Stomach (tissue), 9 donors: ENCODE results near the gene PDLIM4. TPM values are rescaled to one million over a fixed set of nuclear protein-coding genes. Genes with fewer than 3 reads are reported as not detected.

ENCODE experiments used
- DNase-seq, 2 donors: peaks; one replicate each; pipeline versions ENCODE4 v3.0.0 to v3.0.0-alpha.2; 2013 to 2019
- H3K27ac ChIP-seq, 5 donors: fragments of 200-600 bp in 4 of 5; sonication (generic) in 4 of 5; one replicate each; pipeline ENCODE4 v1.5.1; 2013 to 2019; ENCODE audit warnings: mild to moderate bottlenecking in 1 of 5, moderate library complexity in 1 of 5
- H3K27me3 ChIP-seq, 3 donors: fragments of 200-600 bp; sonication (generic); one replicate each; pipeline ENCODE4 v1.5.1; 2017 to 2019; ENCODE audit warnings: mixed run types in 1 of 3
- H3K36me3 ChIP-seq, 4 donors: fragments of 200-600 bp; sonication (generic); 1 replicate in 3 of 4; 2 replicates in 1 of 4; pipeline ENCODE4 v1.5.1; 2016 to 2019
- H3K4me1 ChIP-seq, 4 donors: fragments of 200-600 bp; sonication (generic); one replicate each; pipeline ENCODE4 v1.5.1; 2016 to 2019
- H3K4me3 ChIP-seq, 4 donors: fragments of 200-600 bp; sonication (generic) in 3 of 4; one replicate each; pipeline ENCODE4 v1.5.1; 2016 to 2019; ENCODE audit warnings: mild to moderate bottlenecking in 1 of 4
- H3K9me3 ChIP-seq, 4 donors: fragments of 200-600 bp; sonication (generic); one replicate each; pipeline ENCODE4 v1.5.1; 2016 to 2019
- EP300 ChIP-seq: sonication (generic); formaldehyde crosslinking; IDR thresholded peaks from one replicate; pipeline ENCODE4 v1.6.1; 2017; ENCODE audit warnings: antibody characterized with exemption
- POLR2A ChIP-seq, 4 donors: fragments of 450-650 bp; IDR thresholded peaks; one replicate each; pipeline ENCODE4 v1.6.1; 2016; ENCODE audit warnings: antibody characterized with exemption in 4 of 4, control low read depth in 2 of 4, mild to moderate bottlenecking in 1 of 4, moderate library complexity in 1 of 4
- POLR2AphosphoS5 ChIP-seq, 3 donors: sonication (generic); formaldehyde crosslinking; IDR thresholded peaks; one replicate each; pipeline ENCODE4 v1.6.1; 2016; ENCODE audit warnings: antibody characterized with exemption in 3 of 3
- WGBS, 5 donors: extraction: QIAGEN DNeasy Blood & Tissue Kit in 3 of 5; methylation state at CpG; one replicate each; pipeline versions ENCODE4 v1.1.5 to v1.1.7; 2013 to 2018; 5-methylcytosine and 5-hydroxymethylcytosine counted together
- intact Hi-C: fragments of 100-400 bp; cut with DNase I; formaldehyde crosslinking; loops from one replicate; pipeline ENCODE4 v1.15.1; 2023; ENCODE audit warnings: low total_unique reads
- polyA plus RNA-seq, 3 donors: library from polyadenylated mRNA; stranded (reverse); fragments of 200-250 nt; gene quantifications; one replicate each; pipeline ENCODE4 v1.2.3, GENCODE V29; 2013
- total RNA-seq, 5 donors: library from RNA; depleted of rRNA; stranded (reverse); fragments of >200 nt; gene quantifications; one replicate each; pipeline versions ENCODE4 v1.1.0 to v1.2.3, GENCODE V29; 2014 to 2016
- TF ChIP-seq, protein P1 (sequence below), 7 experiments: fragments of 450-650 bp in 4 of 7; fragments of 200-600 bp in 3 of 7; sonication (generic) in 3 of 7; IDR thresholded peaks; one replicate each; pipeline ENCODE4 v1.5.1; 2016 to 2019; ENCODE audit warnings: antibody characterized with exemption in 7 of 7, control low read depth in 2 of 7, mild to moderate bottlenecking in 1 of 7
- donor health status: healthy with polysubstance abuse.
- donor health status: Bipolar disorder and iron deficiency.
- donor health status: healthy.

Gene PDLIM4
- total and polyA plus RNA-seq, 8 donors: 11.2 to 52.4 (median 17.0) TPM; not detected in 1

DNA sequence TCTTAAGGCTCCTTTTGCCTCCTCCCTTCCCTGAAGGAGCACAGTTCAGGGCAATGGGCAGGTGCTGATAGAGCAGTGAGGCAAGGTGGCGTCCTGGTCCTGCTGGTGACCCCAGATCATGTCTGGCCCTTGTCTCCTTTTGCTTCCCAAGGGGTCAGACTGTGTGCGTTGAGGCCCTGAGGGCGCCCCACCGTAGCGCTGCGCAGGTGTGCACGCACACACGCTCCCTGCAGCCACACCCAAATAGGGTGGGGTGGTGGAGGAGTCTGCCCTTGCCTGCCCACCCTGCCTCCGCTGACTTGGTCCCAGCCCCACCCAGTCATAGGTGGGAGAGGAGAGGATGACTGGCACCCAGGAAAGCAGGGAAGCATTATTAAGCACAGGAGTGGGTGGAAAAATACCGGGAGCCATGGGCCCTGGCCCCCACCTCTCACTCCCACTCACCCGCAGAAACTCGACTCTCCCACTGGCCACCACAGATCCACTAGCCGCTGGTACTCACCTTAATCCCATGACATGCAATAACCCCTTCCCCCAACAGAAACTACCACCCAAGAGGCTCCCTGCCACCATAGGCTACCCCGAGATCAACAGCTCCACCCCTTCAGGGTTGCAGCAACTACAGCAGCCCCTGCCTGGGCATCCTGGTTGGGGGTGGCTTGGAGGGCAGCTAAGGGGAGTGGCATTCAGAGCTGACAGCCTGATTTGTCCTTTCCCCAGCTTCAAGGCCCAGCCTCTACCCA lies 16.7 kb downstream of the PDLIM4 start:
- Histone ChIP-seq H3K4me1 (peaks cover 0 to 31% (median 16%) of the 10 kb centered on the region in 4 donors), H3K9me3 (no peaks in the 10 kb centered on the region), H3K4me3 (no peak overlapping the region), H3K36me3 (peaks cover 0 to 24% (median 15%) of the 10 kb centered on the region in 4 donors), H3K27me3 (no peaks in the 10 kb centered on the region), H3K27ac (peak overlapping the region in 2 of 5 donors; percentile 3 to 61)
- TF ChIP-seq EP300: no peak
- TF ChIP-seq, protein P1, sequence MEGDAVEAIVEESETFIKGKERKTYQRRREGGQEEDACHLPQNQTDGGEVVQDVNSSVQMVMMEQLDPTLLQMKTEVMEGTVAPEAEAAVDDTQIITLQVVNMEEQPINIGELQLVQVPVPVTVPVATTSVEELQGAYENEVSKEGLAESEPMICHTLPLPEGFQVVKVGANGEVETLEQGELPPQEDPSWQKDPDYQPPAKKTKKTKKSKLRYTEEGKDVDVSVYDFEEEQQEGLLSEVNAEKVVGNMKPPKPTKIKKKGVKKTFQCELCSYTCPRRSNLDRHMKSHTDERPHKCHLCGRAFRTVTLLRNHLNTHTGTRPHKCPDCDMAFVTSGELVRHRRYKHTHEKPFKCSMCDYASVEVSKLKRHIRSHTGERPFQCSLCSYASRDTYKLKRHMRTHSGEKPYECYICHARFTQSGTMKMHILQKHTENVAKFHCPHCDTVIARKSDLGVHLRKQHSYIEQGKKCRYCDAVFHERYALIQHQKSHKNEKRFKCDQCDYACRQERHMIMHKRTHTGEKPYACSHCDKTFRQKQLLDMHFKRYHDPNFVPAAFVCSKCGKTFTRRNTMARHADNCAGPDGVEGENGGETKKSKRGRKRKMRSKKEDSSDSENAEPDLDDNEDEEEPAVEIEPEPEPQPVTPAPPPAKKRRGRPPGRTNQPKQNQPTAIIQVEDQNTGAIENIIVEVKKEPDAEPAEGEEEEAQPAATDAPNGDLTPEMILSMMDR (IDR thresholded peaks at IDR 0.05): no peak
- TF ChIP-seq POLR2A (IDR thresholded peaks at IDR 0.05): no peak
- TF ChIP-seq POLR2AphosphoS5 (IDR thresholded peaks at IDR 0.05): no peak
- intact Hi-C loops: no loop called here
- peak; percentile 14 to 79 for DNase-seq
- WGBS, 5 donors: 65 to 86% (median 70%) methylated on average over 5 to 14 of the region's 14 CpGs

GRCh38 chr5:132275367-132276220 lies 18.1 kb downstream of the PDLIM4 start:
- Histone ChIP-seq H3K27me3 (no peaks in the 10 kb centered on the region), H3K27ac (no peak overlapping the region), H3K36me3 (peaks cover 0 to 20% (median 13%) of the 10 kb centered on the region in 4 donors), H3K4me3 (no peak overlapping the region), H3K9me3 (no peaks in the 10 kb centered on the region), H3K4me1 (peaks cover 0 to 21% (median 10%) of the 10 kb centered on the region in 4 donors)
- no peak for TF ChIP-seq EP300
- no peak for TF ChIP-seq POLR2A (IDR thresholded peaks at IDR 0.05)
- TF ChIP-seq, protein P1 (IDR thresholded peaks at IDR 0.05): no peak
- no peak for TF ChIP-seq POLR2AphosphoS5 (IDR thresholded peaks at IDR 0.05)
- WGBS, 5 donors: 80 to 89% (median 85%) methylated on average over 5 of the region's 5 CpGs
- intact Hi-C loops: no loop called here
- peak in 1 of 2 donors; percentile 4 for DNase-seq

- Histone ChIP-seq H3K27ac (no peak overlapping the region), H3K9me3 (no peaks in the 10 kb centered on the region), H3K27me3 (no peaks in the 10 kb centered on the region), H3K4me1 (peaks cover 0 to 21% (median 8%) of the 10 kb centered on the region in 4 donors), H3K36me3 (peaks cover 0 to 3% (median under 1%) of the 10 kb centered on the region in 4 donors), H3K4me3 (no peak overlapping the region)
- intact Hi-C loops: no loop called here
- WGBS, 5 donors: 70 to 86% (median 74%) methylated on average over 6 of the region's 6 CpGs
- DNase-seq: no peak
- TF ChIP-seq EP300: no peak
- TF ChIP-seq, protein P1 (IDR thresholded peaks at IDR 0.05): no peak
- no peak for TF ChIP-seq POLR2A (IDR thresholded peaks at IDR 0.05)
These were observed 19.8 kb downstream of the PDLIM4 start for GRCh38 chr5:132277256-132277655.

DNA sequence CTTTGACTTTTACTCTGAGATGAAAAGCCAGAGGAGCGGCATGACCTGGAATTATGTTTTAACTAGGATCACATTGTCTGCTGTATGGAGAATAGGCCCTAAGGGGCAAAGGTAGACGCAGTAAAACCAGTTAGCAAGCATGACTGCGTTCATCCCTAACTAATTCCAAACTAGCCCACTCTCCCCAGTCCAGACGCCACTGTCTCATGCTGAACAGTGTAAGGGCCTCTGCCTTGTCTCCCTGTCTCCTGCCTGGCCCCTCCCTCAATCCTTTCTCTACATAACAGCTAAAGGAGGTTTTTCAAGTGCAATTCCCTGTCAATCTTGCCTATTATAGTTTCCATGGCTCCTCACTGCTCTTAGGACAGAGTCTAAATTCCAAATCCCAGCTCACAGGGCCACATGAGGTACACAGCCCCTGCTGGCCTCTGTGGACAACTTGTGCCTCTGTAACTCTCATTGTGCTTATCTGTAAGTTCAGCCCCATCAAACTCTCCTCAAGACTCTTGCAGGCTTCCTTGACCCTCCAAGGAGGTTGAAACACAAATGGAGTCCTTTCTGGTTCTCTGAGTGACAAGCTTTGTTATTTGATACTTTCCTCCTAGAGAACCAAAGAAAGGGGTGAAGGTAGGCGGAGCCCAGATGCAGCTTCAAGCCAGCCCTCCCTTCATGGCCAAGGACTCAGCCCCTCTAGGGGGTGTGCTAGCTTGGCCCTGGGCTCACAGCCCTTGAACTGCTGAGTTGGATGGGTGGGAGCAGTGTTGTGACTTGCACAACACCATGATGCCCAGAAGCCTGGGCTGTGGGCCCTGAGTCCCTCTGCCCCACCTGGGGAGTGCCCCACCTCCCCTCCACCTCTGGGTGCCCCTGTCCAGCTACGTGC lies 20.7 kb downstream of the PDLIM4 start:
- DNase-seq: no peak
- no peaks in the 10 kb centered on the region for H3K27me3 ChIP-seq
- H3K27ac ChIP-seq: no peak overlapping the region
- no peaks in the 10 kb centered on the region for H3K9me3 ChIP-seq
- no peaks in the 10 kb centered on the region for H3K36me3 ChIP-seq
- H3K4me3 ChIP-seq: no peak overlapping the region
- H3K4me1 ChIP-seq: peaks cover 0 to 11% (median 2%) of the 10 kb centered on the region in 4 donors
- 79 to 95% (median 90%) methylated on average over 6 of the region's 6 CpGs for whole genome bisulfite sequencing, 5 donors
- intact Hi-C loops: no loop called here
- no peak for TF ChIP-seq POLR2AphosphoS5 (IDR thresholded peaks at IDR 0.05)
- no peak for TF ChIP-seq EP300
- TF ChIP-seq, protein P1 (IDR thresholded peaks at IDR 0.05): no peak
- TF ChIP-seq POLR2A (IDR thresholded peaks at IDR 0.05): no peak
